ENCODE results near the gene EPB41L2. TPM values are rescaled to one million over a fixed set of nuclear protein-coding genes. Genes with fewer than 3 reads are reported as not detected.
"Not testable (repeated sequence)": the region's sequence is repeated elsewhere in the genome, so short reads cannot be mapped to it uniquely, and the experiment has no call there.

EPB41L2 gene
- total RNA-seq, 2 experiments from 2014 or later = 9.5 to 12.3 TPM

DNA sequence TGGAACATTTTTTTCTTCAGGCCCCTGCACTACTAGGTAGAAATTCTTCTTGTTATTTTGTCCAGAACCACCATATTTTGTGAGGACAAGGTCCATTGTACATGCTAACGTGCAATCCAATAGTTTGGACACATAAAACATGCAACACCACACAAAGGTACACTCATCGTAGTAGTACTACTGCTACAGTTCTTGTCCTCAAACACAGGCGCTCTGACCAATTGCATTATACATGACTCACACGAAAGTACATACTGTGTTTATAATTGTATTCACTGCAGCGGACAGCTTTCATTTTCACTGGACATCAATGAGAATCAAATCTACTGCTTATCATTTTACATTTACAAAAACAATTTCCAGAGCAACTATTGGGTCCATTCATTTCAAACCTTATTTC, 251.1 kb downstream of the EPB41L2 start:
- ChIA-PET CTCF (interaction anchor here (0.6 kb wide), 1 partner anchor 1663 kb away, joined by 3 read pairs; no protein-coding TSS in a partner anchor), POLR2A (no interaction called here)
- no peak overlapping the region for H3K27ac ChIP-seq (ENCODE audit: low read depth in 1 of 2, low read length in 2 of 2)
- H3K27me3 ChIP-seq (ENCODE audit: control insufficient read depth in 1 of 2, insufficient read depth in 2 of 2, low read length in 2 of 2) = peaks cover 0 to 5% of the 10 kb centered on the region in 2 experiments
- DNase-seq (no peak), ATAC-seq (ENCODE audit: poor library complexity) (no peak)
- no peaks in the 10 kb centered on the region for H3K9me3 Mint-ChIP-seq
- no peak overlapping the region for H3K4me3 ChIP-seq (ENCODE audit: low read length)
- H3K27me3 Mint-ChIP-seq = peaks cover 5% of the 10 kb centered on the region
- H3K27ac Mint-ChIP-seq = no peak overlapping the region
- no peaks in the 10 kb centered on the region for H3K4me1 ChIP-seq (ENCODE audit: insufficient read depth, low read length)
- H3K4me1 Mint-ChIP-seq (ENCODE audit: low read depth) = no peaks in the 10 kb centered on the region
- TF ChIP-seq, protein P1, sequence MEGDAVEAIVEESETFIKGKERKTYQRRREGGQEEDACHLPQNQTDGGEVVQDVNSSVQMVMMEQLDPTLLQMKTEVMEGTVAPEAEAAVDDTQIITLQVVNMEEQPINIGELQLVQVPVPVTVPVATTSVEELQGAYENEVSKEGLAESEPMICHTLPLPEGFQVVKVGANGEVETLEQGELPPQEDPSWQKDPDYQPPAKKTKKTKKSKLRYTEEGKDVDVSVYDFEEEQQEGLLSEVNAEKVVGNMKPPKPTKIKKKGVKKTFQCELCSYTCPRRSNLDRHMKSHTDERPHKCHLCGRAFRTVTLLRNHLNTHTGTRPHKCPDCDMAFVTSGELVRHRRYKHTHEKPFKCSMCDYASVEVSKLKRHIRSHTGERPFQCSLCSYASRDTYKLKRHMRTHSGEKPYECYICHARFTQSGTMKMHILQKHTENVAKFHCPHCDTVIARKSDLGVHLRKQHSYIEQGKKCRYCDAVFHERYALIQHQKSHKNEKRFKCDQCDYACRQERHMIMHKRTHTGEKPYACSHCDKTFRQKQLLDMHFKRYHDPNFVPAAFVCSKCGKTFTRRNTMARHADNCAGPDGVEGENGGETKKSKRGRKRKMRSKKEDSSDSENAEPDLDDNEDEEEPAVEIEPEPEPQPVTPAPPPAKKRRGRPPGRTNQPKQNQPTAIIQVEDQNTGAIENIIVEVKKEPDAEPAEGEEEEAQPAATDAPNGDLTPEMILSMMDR (IDR thresholded peaks at IDR 0.05) = no peak
- no peaks in the 10 kb centered on the region for H3K36me3 Mint-ChIP-seq (ENCODE audit: low read depth)
- intact Hi-C loops (cut with DNase I, micrococcal nuclease) = no loop called here
- H3K9me3 ChIP-seq (ENCODE audit: control insufficient read depth in 1 of 2, insufficient read depth in 1 of 2, low read length in 2 of 2) = no peaks in the 10 kb centered on the region
- no peak overlapping the region for H3K4me3 Mint-ChIP-seq
- no peaks in the 10 kb centered on the region for H3K36me3 ChIP-seq (ENCODE audit: insufficient read depth, low read length)

DNA sequence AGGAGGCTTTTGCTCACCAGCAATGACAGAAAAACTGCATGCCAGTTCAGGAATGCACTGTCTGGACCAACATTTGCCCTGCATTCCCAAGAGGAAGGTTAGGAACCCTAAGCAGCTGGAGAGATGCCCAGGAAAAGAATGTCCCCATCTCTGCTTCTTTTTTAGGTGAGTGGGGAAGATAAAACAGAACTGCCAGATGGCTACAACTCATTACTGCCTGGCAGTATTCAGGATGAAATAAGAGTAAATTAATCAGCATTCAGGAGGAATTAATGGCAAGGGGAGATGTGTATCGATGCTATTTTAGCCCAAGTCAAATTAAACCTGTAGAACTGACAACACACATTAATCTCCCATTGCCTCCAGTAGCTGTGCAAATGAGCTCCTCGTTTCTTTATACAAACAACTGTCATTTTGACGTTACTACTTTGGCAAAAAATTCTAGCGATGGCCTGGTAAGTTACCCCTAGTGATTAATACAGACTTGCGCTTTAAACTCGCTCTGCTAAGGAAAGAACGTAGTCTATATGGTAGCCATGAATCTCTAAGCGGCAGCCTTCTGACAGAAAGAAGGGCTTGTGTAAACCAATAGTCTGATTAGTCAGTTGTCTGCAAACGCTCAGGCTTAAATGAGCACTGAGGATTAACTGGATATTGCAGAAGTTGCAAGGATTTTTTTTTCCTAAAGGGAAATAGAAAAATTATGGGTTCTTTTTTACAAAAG, 252.6 kb downstream of the EPB41L2 start:
- H3K27ac ChIP-seq (ENCODE audit: low read depth in 1 of 2, low read length in 2 of 2) = no peak overlapping the region
- intact Hi-C loops (cut with DNase I, micrococcal nuclease) = no loop called here
- ChIA-PET POLR2A (no interaction called here), CTCF (no interaction called here)
- Mint-ChIP-seq H3K4me1 (ENCODE audit: low read depth) (no peaks in the 10 kb centered on the region), H3K9me3 (no peaks in the 10 kb centered on the region), H3K27ac (no peak overlapping the region), H3K4me3 (no peak overlapping the region), H3K27me3 (peaks cover 5% of the 10 kb centered on the region), H3K36me3 (ENCODE audit: low read depth) (no peaks in the 10 kb centered on the region)
- H3K4me3 ChIP-seq (ENCODE audit: low read length) = no peak overlapping the region
- H3K9me3 ChIP-seq (ENCODE audit: control insufficient read depth in 1 of 2, insufficient read depth in 1 of 2, low read length in 2 of 2) = no peaks in the 10 kb centered on the region
- no peaks in the 10 kb centered on the region for H3K36me3 ChIP-seq (ENCODE audit: insufficient read depth, low read length)
- ATAC-seq (ENCODE audit: poor library complexity) (no peak), DNase-seq (no peak)
- TF ChIP-seq, protein P1 (IDR thresholded peaks at IDR 0.05) = no peak
- no peaks in the 10 kb centered on the region for H3K4me1 ChIP-seq (ENCODE audit: insufficient read depth, low read length)
- peaks cover 0 to 5% of the 10 kb centered on the region in 2 experiments for H3K27me3 ChIP-seq (ENCODE audit: control insufficient read depth in 1 of 2, insufficient read depth in 2 of 2, low read length in 2 of 2)

DNA sequence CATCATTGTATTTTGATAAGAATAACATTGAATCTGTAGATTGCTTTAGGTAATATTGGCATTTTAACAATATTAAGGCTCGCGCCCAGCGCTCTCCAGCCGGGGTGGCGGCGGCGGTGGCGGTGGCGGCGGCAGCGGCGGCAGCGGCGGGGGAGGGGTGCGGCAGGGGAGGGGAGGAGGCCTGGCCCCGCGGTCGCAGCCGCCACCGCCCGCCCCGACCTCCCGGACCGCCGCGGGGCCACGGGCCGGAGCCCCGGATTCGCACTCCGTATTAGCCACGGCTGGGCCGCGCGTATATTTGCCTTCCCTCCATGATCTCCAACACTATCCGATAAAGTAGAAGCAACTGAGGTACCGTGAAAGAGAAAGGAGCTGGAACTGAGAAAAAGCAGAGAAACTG, 261.7 kb downstream of the EPB41L2 start:
- CTCF ChIA-PET; H3K36me3 Mint-ChIP-seq (ENCODE audit: low read depth); POLR2A ChIA-PET; H3K27ac ChIP-seq (ENCODE audit: low read depth in 1 of 2, low read length in 2 of 2); intact Hi-C loops (cut with DNase I, micrococcal nuclease); H3K36me3 ChIP-seq (ENCODE audit: insufficient read depth, low read length); H3K4me3 ChIP-seq (ENCODE audit: low read length); H3K4me1 Mint-ChIP-seq (ENCODE audit: low read depth); H3K4me1 ChIP-seq (ENCODE audit: insufficient read depth, low read length); H3K27me3 Mint-ChIP-seq; H3K9me3 Mint-ChIP-seq; ATAC-seq (ENCODE audit: poor library complexity); H3K27me3 ChIP-seq (ENCODE audit: control insufficient read depth in 1 of 2, insufficient read depth in 2 of 2, low read length in 2 of 2); H3K27ac Mint-ChIP-seq; H3K9me3 ChIP-seq (ENCODE audit: control insufficient read depth in 1 of 2, insufficient read depth in 1 of 2, low read length in 2 of 2); H3K4me3 Mint-ChIP-seq; DNase-seq: not testable (repeated sequence)

DNA sequence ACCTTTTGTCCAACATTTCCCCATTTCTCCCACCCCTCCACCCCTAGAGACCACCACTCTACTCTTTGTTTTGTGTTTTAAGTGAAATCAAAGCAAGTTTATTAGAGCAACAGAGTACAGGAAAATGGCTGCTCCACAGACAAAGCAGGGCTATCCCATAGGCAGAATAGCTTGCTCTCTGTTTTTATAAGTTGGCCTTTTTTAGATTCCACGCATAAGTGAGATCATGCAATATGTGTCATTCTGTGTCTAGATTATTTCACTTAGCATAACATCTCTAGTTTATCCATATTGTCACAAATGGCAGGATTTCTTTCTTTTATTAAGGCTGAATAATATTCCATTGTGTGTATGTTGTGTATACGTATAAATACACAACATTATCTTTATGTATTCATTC, 266.0 kb downstream of the EPB41L2 start:
- Mint-ChIP-seq H3K4me1 (ENCODE audit: low read depth) (no peaks in the 10 kb centered on the region), H3K4me3 (no peak overlapping the region), H3K36me3 (ENCODE audit: low read depth) (no peaks in the 10 kb centered on the region), H3K27ac (no peak overlapping the region), H3K9me3 (peaks cover 2% of the 10 kb centered on the region), H3K27me3 (no peaks in the 10 kb centered on the region)
- H3K27me3 ChIP-seq (ENCODE audit: control insufficient read depth in 1 of 2, insufficient read depth in 2 of 2, low read length in 2 of 2) = no peaks in the 10 kb centered on the region
- TF ChIP-seq, protein P1 (IDR thresholded peaks at IDR 0.05) = no peak
- no peak for DNase-seq
- H3K27ac ChIP-seq (ENCODE audit: low read depth in 1 of 2, low read length in 2 of 2) = no peak overlapping the region
- intact Hi-C loops (cut with DNase I, micrococcal nuclease) = no loop called here
- POLR2A ChIA-PET = no interaction called here
- ATAC-seq (ENCODE audit: poor library complexity) = no peak
- H3K36me3 ChIP-seq (ENCODE audit: insufficient read depth, low read length) = no peaks in the 10 kb centered on the region
- CTCF ChIA-PET = no interaction called here
- H3K4me3 ChIP-seq (ENCODE audit: low read length) = no peak overlapping the region
- H3K4me1 ChIP-seq (ENCODE audit: insufficient read depth, low read length) = no peaks in the 10 kb centered on the region
- H3K9me3 ChIP-seq (ENCODE audit: control insufficient read depth in 1 of 2, insufficient read depth in 1 of 2, low read length in 2 of 2) = peaks cover 0 to 5% of the 10 kb centered on the region in 2 experiments

Data from CD4-positive, alpha-beta T cell (primary cell).